TTC549 (cell line): Measurements from ENCODE around the gene TNFRSF12A.
"Not testable (repeated sequence)": the region's sequence is repeated elsewhere in the genome, so short reads cannot be mapped to it uniquely, and the experiment has no call there.

Experiments used
- FAIRE-seq: peaks from 2 replicates; lab custom pipeline; 2012; peaks lifted over from hg19 to GRCh38; lab: Jason Lieb, UNC

TNFRSF12A gene

DNA sequence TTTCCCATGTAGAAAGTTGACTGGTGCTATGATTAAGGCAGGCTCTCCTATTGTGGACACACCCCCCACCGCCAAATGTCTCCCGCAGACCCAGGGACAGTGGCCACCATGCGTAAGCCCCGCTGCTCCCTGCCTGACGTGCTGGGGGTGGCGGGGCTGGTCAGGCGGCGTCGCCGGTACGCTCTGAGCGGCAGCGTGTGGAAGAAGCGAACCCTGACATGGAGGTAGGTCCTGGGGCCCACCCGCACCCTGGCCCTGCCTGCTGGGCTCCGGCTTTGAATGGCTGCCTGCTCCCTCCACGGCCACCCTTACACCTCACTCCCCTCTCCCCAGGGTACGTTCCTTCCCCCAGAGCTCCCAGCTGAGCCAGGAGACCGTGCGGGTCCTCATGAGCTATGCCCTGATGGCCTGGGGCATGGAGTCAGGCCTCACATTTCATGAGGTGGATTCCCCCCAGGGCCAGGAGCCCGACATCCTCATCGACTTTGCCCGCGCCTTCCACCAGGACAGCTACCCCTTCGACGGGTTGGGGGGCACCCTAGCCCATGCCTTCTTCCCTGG, 29.8 kb downstream of the TNFRSF12A start:
- FAIRE-seq, result no peak

DNA sequence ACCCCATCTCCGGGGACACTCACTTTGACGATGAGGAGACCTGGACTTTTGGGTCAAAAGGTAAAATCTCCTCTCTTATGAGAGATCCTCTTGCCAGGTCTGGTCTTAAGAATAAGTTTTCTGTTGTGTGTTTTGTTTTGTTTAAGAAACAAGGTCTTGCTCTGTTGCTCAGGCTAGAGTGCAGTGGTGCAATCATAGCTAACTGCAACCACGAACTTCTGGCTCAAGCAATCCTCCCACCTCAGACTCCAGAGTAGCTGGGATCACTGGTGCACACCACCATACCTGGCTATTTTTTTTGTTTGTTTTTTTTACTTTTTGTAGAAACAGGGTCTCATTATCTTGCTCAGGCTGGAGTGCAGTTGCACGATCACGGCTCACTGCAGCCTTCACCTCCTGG, 30.3 kb downstream of the TNFRSF12A start:
- no peak for FAIRE-seq

DNA sequence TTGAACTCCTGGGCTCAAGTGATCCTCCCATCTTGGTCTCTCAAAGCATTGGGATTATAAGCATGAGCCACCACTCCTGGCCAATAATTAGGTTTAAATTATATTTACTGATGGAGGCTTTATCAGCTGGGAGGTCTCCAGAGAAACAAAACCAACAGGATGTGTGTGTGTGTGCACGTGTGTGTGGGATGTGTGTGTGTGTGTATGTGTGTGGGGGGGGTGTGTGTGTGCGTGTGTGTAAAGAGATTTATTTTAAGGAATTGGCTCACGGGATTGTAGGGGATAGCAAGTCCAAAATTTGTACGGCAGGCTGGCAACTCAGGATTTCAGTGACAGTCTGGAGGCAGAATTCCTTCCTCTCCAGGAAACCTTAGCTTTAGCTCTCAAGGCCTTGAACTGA, 30.8 kb downstream of the TNFRSF12A start:
- no peak for FAIRE-seq

DNA sequence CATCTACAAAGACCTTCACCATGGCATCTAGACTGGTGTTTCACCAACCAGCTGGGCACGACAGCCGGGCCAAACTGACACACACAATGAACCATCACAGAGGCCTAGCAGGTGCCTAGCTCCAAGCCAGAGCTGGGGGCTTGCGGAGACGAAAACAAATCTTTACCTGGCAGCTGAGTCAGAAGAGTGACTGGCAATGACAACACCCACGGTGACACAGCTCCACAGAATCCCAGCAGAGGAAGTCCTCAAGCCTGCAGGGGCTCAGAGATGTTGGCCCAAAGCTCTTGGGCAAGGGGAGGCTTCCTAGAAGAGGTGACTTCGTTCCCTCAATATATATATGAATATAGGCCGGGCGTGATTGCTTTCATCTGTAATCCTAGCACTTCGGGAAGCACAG, 31.3 kb downstream of the TNFRSF12A start:
- FAIRE-seq, result no peak

DNA sequence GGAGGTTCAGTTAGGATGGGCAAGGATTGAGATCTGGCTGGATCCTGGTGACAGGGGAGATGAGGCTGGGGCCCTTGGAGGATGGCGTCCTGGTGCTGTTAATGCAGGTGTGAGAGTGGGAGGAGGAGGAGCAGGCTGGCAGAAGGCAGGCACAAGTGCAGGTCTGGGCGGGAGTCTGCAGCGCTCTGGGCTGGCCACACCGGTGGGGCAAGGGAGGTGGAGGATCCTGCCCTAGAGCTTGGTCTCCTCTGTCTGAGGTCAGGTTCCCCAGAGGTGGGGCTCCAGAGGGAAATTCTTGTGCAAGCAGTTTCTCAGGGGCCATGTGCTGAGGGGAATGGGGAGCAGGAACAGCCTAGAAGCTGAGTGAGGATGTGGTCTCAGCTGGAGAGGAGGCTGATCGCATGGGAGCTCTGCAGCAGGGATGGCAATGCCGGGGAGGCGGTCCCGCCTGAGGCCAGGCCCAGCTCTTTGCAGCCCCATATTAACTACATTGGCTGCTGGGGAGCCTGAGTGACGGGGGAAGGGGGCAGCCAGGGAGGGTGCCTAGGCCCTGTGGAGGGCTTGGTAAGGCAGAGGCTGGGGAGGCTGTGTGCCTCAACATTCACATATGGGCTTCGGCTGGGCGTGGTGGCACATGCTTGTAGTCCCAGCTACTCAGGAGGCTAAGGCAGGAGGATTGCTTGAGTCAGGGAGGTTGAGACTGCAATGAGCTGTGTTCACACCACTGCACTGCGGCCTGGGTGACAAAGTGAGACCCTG, 32.6 kb downstream of the TNFRSF12A start:
- not testable (repeated sequence) for FAIRE-seq

DNA sequence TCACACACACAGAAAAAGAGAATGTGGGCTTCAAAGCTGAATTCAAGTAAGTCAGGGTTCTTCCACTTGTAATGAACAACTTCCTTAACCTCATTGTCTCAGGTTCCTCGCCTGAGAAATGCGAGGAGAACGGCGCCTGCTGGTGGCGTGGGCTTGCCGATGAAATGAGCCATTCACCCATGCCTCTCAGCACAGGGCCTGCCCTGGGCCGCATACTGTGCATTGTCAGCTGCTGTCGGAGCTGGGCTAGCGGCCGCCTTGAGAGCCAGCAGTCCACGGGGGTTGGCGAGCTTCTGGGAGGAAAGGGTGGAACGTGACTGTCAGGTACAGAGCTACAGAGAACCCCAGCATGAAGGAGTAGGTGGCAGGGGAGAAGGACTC, 33.2 kb downstream of the TNFRSF12A start:
- not testable (repeated sequence) for FAIRE-seq

DNA sequence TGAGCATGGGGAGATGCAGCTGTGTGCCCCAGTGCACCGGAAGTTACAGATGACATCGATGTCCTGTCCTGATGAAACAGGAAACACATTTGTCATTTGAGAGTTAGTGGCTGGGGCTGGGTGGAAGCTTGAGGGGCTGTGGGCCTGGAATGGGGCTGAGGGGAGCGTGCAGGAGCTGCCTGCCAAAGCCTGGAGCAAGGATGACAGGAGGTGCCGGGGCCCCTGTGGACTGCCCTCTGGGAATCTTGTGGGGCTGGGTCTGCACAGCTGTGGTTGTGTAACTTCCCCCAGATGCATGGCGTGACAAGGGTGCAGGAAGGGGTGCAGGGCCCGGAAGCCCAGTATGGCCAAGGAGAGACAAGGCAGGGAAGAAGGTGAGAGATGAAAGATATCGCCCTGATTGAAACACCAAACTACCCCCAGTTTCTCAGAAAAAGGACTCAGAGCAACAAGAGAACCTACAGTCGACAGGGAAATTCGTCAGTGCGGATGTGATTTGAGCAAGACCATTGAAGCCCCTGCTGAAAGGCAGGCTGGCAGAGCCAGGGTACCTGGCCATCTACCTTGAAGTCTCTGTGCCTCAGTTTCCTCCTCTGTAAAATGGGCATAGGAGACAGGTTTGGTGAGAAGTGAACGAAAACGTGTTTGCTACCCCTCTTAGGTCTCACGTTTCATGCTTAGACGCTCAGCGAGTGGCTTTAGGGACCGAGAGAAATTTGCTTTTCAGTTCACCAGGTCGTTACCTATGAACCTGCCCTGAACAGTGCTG, 35.0 kb downstream of the TNFRSF12A start:
- no peak for FAIRE-seq

- FAIRE-seq, result not testable (repeated sequence)
Measured at GRCh38 chr16:3055734-3056115, 35.6 kb downstream of the TNFRSF12A start.

- FAIRE-seq, result no peak
Measured at GRCh38 chr16:3056336-3057180, 36.4 kb downstream of the TNFRSF12A start.

DNA sequence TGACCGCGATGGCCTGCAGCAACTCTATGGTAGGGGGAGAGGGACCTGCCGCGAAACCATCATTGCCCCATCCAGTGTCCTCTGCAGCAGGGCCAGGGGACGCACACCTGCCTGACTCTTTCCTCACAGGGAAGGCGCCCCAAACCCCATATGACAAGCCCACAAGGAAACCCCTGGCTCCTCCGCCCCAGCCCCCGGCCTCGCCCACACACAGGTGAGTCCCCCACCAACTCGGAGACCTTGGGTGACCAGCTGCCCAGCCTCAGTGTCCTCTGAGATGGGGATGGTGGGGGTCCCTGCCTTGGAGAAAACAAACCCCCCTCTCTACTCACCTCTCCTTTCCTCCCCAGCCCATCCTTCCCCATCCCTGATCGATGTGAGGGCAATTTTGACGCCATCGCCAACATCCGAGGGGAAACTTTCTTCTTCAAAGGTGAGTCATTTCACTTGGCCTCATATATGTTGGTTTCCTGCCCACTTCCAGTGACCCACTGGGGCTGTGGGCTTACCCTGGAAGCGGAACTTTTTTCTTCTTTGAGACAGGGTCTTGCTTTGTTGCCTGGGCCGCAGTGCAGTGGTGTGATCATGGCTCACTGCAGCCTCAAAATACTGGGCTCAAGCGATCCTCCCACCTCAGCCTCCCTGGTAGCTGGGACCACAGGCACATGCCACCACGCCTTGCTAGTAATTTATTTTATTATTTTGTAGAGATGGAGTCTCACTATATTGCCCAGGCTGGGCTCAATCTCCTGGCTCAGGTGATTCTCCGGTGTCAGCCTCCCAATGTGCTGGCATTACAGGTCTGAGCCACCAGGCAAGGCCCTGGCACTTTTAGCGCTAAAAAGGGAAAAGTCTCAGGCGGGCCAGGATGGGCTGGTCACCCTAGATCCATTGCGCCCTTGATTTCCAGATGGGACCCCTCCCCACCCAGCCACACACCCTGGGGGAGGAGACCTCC, 37.3 kb downstream of the TNFRSF12A start:
- no peak for FAIRE-seq

DNA sequence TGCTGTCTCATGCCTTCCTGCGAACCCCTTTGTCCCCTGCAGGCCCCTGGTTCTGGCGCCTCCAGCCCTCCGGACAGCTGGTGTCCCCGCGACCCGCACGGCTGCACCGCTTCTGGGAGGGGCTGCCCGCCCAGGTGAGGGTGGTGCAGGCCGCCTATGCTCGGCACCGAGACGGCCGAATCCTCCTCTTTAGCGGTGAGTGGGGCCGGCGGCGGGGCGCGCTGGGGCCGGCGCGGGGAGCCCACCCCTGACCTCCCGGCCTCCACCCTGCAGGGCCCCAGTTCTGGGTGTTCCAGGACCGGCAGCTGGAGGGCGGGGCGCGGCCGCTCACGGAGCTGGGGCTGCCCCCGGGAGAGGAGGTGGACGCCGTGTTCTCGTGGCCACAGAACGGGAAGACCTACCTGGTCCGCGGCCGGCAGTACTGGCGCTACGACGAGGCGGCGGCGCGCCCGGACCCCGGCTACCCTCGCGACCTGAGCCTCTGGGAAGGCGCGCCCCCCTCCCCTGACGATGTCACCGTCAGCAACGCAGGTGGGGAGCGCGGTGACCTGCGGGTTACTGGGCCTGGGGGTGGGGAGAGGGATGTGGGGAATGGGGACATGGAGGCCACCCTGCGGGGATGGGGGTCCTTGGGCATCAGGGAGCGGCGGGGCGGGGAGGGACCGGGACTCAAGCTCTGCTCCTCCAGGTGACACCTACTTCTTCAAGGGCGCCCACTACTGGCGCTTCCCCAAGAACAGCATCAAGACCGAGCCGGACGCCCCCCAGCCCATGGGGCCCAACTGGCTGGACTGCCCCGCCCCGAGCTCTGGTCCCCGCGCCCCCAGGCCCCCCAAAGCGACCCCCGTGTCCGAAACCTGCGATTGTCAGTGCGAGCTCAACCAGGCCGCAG, 38.2 kb downstream of the TNFRSF12A start:
- no peak for FAIRE-seq

DNA sequence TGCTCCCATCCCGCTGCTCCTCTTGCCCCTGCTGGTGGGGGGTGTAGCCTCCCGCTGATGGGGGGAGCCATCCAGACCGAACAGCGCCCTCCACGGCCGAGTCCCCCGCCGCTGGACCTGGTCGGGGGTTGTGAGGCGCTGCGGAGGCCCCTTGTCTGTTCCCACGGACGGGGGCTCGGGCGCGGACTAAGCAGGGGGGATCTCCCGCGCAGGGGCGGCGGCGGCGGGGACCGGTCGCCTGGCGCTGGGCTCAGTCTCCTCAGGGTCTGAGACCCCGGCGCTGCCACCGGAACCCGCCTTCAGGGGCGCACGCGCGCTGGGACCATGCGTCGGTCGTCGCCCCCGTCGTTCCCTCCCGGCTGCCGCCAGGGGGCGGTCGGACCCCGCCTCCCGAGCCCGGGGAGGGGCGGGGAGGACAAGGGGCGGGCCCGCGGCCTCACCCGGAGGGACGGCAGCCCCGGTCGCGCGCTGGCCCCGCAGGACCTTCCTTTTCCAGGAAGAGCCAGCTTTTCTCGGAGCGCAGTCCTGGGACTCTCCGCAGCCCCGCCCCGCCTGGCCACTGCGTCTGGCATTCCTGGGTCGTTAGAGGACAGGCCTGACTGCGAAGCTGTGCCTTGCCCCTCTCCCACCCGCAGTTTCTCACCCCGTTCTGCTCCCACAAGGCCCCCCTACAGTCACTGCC, 39.0 kb downstream of the TNFRSF12A start:
- no peak for FAIRE-seq

DNA sequence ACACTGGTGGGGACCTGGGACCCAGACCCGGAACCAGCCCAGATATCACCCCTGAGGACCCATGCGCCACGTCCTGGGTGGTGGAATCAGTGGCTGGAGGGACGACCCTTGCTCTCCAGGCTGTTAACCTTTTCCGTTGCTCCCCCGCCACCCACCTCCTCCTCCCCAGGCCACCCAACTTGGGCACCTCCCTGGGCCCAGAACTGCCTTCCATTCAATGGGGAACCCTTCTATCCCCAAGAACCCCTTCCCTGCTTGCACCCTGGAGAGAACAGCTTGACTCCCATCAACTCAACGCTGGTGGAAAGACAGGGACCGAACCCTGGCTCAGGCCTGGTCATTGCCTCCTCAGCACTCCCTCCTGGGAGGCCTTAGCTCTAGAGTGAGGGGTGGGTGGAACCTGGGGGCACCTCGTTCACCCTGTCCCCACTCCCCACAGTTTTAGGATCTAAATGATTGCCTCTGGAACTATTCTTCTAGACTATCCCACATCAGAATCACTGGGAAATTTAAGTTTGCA, 39.6 kb downstream of the TNFRSF12A start:
- no peak for FAIRE-seq

- FAIRE-seq, result no peak
Measured at GRCh38 chr16:3060339-3061127, 40.4 kb downstream of the TNFRSF12A start.

- no peak for FAIRE-seq
Measured at GRCh38 chr16:3062553-3062952, 42.4 kb downstream of the TNFRSF12A start.

GRCh38 chr16:3063625-3064386, 43.6 kb downstream of the TNFRSF12A start:
- no peak for FAIRE-seq

DNA sequence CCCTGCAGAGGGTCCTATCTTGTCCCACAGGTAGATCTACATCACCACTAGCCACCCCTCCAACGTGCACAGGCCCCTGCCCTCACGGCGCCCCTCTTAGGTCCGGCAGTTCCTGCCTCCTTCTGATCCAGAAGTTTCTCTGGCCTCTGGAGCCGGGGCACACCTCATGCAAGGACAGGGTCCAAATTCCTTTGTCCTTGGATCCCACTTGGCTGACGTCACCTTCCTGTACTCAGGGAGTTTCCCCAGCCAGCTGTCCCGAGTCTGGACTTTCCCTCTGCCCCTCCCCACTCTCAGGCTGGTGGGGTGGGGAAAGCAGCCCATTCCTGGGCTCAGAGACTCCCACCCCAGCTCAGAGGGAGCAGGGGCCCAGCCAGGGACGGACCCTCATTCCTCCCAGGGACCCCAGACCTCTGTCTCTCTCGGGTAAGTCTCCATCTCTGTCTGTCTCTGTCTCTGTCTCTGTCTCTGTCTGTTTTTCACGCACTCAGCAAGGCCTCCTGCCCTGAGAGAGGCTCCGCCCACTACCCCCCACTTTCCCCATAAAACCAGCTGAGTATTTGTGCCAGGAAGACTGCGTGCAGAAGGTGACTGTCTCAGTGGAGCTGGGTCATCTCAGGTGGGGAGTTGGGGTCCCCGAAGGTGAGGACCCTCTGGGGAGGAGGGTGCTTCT, 45.0 kb downstream of the TNFRSF12A start, which contains the start of gene IL32:
TSS of gene IL32 (plus strand) at position 572 of the 673 bp plus-strand sequence. CDS start 172 bp downstream, outside the sequence.
- no peak for FAIRE-seq
